Hematopoietic multipotent progenitor cell treated with erythropoietin and hydrocortisone succinate and interleukin-3 and kit ligand, for 6 days (in vitro differentiated cells): Measurements from ENCODE around the gene ESAM.
A peak's percentile ranks its signal among the peaks of the same experiment; 100 is the strongest.

Experiments
- DNase-seq: peaks from one replicate; pipeline ENCODE4 v3.0.0-alpha.2; 2015

Gene ESAM

DNA sequence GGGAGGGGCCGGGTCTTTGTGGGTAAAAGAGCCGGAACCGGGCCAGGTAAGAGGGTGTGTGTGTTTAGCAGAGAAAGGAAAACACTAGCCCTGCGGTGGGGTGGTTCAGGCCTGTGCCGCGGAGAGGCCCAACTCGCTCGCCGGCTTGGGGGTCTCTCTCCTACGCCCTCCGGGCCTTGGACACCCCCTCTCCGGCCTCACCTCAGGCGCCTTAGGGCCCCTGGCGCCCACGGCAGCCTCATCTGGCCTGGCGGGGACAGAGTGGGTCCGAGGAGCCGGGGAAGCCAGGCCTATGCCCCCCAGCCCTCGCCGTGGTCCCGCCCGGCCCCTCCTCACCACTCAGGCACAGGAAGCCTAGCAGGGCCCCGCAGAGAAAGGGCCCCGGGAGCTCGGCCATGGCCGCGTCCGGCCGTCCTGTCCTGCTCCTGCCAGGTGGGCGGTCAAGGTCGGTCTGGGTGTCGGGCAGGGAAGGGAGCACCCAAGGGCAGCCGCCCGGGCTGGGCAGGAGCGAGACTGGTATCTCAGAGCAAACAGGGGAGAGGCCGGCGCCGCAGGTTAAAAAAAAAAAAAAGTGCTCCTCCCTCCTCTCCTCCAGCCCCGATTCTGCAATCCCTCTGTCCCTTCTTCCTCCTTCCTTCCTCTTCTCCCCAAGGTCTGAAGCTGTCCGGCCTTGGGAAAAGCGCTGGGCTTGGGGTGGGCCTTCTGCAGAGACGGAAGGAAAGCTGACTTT is 10.2 kb downstream of the ESAM start, which contains the start of gene VSIG2:
Gene VSIG2, minus strand, starts transcription at position 515 of the 730 bp plus-strand sequence. Its CDS starts 118 bp downstream, at position 397.
- DNase-seq = no peak

DNA sequence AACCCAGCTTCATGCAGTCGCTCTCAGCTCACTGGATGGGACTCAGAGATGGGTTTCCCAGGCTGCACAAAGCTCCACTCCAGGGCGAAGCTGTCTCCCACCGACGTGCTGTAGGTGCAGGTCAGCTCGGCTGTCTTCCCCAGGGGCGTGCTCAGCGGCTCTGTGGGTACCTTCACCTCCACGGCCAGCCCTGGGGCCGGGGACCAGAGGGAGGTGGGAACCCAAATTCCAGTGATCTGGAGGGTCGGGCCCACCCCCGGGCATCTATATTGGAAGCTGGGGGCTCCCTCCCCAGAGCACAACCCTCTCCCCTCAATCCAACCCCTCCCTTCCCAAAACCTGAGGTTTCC is 10.7 kb downstream of the ESAM start:
- no peak for DNase-seq

DNA sequence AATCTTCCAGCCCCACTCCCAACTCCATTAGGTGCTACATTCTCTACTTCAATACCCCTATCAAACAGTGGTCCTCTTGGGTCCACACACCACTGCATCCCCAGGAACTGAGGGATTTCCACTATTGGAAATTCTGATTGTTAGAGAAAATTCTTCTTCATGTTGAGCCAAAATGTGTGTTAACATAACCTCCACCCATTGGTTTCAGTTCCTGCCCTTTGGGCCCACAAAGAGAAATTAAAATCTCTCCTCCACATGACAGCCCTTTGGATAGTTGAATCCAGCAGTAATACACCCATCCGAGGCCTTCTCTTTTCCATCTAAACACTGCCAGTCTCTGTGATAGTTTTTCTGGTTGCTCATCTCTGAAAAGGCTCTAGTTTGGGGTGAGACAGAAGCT is 12.2 kb downstream of the ESAM start:
- no peak for DNase-seq

DNA sequence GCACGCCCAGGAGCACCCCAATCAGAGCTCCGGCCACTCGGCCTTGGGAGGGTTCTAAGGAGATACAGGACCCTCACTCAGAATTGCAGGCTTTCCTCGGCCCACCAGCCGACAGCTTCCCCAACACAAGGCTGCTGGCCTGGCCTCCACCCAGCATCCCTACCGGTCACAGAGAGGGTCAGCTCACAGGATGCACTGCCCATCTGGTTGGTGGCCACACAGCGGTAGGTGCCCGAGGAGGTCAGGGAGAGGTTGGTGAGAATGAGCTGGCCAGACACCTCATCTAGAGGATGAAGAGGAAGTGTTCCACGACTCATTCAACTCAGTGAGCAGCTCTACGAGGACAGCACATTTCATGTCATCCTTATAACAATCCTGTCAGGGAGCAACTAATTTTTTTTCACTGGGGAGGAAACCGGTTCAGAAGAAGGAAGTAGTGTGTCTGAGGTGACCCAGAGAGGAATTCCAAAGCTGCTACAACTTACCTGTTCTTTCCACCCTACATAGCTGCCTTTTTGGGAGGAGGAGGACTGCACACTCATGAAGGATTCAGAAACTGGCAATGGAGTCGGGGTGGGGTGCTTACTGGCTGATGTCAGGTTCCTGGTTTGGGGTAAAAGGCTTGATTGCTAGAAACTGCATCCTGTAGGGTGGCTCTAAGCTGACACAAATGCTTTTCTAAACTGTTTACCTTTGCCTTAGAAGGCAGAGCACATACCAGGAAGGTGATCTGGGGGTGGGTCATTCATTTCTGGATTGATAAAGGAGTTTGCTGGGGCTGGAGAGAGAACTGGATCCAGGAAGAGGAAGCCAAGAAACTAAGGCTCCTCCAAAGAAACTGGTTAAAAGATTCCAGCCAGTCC is 13.4 kb downstream of the ESAM start:
- no peak for DNase-seq

DNA sequence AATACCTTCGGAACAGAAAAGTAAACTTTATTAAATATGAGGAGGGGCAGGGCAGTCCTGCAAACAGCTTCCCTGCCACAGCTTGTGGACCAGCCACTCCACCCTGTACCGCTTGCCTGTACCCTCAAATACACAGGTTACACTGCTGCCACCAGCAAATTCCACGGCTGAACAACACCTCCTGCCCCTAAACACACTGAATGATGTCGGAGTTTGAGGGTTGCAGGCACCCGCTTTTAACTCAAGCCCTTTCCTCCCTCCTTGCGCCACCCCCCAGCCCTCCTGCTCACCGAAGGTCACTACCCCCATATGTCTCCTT is 14.0 kb downstream of the ESAM start:
- no peak for DNase-seq

DNA sequence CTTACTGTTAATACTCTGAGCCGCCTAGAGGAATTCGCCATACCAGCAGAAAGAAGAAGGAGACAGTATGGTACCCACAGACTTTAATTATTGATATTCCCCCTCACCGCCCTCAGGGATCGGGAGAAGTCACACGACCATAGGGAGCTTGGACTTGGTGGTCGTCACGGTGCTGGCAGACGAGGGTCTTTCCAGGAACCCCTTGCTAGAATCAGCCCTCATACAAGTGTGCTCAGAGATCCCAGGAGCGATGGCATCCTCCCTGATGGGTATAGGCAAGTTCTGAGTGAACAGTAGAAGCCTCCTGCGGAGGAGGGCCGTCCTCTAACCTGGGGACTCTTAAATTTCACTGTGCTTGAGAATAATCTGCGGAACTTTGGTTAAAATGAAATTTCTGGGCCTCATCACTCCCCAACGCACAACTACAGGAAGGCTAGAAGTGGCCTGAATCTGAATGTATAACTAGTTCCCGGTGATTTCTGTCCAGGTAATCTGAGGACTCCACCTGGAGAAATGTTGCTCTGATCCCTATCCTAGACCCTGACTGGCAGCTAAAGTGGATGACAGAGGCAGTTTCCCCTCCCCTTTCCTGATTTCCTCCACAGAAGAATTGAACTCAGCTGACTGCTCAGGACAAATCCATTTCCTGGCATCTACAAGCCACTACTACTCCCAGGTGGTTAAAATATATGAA is 14.5 kb downstream of the ESAM start:
- DNase-seq = no peak

DNA sequence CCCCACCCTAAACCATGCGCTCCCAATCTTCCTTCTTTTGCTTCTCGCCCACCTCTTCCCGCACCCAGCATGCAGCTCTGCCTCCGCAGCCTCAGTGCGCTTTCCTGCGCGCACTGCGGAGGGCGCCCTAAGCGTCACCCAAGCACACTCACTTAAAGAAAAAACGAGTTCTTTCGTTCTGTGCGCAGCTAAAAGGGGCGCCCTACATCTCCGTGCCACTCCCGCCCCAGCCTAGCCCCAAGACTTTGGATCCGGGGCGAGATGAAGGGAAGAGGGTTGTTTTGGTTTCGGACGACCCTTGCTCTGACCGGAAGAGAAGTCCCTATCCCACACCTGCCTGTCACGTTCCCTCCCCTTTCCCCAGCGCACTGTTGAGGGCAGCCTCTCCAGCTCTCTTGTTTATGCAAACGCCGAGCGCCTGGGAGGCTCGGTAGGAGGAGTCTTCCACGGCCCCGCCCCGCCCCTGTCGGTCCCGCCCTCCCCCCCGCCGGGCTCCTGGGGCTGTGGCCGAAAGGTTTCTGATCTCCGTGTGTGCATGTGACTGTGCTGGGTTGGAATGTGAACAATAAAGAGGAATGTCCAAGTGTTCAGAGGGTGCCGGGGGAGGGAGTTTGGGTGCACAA is 15.4 kb downstream of the ESAM start:
- peak; percentile 88 for DNase-seq

DNA sequence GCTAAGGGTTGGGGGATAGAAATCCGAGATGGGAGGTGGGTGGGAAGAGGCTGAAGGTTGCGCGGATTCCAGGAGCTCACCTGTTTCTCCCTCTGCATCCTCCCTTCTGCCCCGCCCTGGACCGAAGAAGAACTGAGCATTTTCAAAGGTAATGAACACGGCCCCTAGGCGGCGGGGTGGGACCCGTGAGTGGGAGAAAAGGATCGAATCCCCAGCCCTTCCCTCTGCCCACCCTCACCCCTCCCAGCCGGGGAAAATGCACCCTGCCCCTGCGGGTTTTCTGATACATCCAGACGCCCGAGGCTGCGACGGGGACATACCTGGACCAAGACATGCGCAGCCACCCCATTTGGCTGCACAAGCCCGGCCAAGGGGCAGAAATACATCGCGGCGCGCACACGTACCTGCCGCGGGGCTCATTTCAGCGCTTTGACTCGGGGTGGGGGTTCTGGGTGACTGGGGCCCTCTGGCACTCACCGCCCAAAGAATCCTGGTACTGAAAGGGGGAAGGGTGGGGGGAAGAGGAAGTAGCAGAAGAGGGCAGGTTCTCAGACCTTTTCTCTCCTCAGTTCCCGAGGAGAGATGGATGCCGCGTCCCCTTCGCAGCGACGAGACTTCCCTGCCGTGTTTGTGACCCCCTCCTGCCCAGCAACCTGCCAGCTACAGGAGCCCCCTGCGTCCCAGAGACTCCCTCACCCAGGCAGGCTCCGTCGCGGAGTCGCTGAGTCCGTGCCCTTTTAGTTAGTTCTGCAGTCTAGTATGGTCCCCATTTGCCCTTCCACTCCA is 16.1 kb downstream of the ESAM start:
- DNase-seq = no peak

DNA sequence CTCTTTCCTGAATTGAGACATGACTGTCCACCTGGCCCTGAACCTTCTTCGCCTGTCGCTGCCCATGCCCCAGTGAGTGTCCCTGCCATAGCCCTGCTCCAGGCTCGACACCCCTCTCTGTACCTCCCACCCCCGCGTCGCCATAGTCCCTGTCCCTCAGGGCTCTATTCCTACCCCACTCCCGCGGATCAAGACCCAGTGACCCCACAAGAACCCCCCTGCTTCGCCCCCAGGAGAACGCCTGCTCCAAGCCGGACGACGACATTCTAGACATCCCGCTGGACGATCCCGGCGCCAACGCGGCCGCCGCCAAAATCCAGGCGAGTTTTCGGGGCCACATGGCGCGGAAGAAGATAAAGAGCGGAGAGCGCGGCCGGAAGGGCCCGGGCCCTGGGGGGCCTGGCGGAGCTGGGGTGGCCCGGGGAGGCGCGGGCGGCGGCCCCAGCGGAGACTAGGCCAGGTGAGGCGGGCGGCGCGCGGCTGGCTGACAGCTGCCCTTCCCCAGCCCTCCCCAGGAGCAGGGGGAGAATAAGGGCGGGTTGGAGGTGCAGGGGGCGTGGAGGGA is 16.7 kb downstream of the ESAM start:
- no peak for DNase-seq

DNA sequence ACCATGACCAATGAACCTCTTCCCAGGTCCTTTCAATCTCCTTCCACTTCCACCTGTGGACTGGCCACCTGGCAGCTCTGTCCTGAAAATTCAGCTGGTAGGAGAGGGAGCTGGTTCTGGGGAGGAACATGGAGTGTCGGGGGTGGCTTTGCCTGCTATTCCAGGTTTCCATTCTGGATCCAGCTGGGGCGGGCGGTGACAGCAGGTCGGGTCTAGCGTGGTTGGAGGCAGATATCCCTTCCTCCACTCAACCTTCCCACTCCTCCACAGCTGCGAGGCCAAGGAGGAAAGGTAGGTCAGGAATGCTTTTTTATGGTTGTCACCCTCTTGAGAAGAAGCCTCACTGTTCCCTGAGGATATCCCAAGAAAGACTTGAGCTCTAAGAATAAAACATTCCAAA is 19.0 kb downstream of the ESAM start:
- DNase-seq = no peak

DNA sequence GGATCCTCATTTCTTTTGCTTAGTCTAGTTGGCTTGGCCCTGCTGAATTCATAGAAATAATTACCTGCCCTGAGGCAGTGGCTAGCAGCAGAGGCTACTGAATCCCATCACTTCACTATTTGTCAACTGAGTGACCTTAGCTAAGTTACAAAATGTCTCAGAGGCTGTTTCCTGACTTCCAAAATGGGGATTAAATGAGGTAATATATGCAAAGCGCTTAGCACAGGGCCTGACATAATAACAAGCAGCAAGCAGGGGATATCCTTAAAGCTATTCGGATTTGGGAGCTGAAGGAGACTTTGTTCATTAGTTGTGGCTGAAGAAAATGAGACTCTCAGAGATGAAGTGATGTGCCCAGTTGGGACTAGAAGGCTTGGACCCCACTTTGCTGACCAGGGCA is 19.5 kb downstream of the ESAM start:
- no peak for DNase-seq

DNA sequence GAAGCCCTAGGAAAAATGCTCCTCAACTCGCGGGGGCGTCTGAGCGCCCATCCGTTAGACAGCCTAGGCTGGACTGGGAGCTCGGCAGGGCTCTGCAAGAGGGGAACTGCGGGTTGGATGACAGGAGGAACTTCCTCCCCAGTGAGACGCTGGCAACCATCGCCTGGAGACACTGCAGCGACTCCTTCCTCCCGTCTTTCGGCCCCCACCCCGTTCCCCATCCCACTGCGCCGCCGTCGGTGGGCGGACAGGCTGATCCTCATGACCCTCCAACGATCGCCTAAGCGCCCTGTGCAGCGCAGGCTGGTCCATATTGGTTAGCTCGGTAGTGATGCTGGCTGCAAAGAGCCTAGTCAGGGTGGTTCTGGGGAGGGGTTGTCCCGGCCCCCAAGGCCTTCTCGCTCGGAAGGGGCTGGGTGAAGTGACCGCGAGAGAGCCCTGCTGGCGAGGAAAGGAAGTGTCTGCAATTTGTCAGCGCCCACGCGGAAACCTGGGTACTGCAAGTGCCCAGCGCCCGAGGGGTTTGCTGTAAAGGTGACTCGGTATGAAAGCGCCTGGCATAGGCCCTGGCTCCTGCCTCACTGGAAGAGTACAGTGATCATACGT is 21.7 kb downstream of the ESAM start:
- peak; percentile 46 for DNase-seq

DNA sequence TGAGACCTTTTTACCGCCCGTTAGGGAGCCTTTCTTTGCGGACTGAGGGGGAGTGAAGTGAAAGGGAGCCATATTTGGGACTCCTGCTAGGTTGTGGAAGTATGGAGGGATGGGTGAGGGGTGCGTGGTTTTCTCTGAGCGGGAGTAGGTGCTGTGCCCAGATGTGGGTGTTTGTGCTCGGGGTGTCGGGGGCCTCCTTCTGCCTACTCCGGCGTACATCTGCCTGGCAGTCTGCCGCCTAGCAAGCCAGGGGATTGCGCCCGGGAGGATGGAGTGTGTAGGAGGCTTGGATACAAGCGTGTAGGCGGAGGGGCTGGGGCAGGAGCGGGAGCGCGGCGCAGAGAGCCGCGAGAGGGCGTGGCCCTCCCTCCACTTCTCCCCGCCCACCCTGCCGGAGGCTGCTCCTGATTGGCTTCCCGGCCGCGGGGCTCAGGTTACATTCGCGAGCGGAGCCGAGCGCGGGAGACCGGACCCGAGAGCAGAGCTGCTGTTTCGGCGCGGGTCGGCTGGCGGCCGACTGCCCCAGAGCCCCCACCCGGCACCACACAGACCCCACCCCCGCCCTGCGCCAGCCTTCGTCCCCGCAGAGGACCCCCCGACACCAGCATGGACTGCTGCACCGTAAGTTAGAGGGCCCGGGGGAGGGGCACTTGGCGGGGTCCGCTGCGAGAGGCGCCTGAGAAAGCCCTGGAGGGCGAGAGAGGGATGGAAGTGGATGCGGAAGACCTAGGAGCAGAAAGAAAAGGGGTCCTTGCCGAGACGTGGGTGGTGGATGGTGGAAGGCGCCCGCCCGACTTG is 22.4 kb downstream of the ESAM start, which contains the start of gene NRGN:
Gene NRGN, plus strand, starts transcription at position 464 of the 798 bp plus-strand sequence. Its CDS starts 143 bp downstream, at position 607.
- peak; percentile 96 for DNase-seq

DNA sequence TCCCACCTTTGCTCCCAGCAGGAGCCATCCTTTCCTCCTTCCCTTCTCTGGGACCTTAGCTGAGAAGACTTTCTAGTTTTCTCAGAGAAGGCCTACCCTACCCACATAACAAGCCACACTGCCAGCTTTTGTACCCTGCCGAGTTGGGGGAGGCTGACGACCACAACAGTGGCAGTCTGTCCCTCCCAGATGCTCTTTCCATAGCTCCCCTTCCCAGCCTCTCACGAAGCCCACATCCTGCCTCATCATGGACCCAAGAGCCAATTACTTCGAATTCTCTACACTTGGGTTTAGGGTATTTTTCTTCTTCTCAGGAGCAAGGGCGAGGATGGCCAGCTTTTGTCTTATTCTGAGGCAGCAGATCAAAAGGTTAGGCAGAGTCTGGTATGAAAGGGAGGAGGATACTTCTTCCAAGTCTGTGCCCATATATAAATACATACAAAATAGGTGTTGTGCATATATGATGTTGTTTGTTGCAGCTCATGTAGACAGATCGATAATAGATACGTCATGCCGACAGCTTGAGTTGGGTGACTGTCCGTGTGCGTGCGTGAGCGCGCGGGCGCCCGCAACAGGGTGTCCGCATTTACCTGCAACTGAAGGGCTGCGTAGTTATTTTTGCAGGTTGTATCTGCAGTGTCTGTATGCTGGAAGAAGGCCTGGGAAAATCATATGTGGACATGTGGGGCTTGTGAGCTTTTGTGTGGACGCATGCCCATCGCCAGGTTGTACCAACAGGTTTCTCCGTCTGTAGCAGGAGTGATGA is 23.2 kb downstream of the ESAM start:
- no peak for DNase-seq

DNA sequence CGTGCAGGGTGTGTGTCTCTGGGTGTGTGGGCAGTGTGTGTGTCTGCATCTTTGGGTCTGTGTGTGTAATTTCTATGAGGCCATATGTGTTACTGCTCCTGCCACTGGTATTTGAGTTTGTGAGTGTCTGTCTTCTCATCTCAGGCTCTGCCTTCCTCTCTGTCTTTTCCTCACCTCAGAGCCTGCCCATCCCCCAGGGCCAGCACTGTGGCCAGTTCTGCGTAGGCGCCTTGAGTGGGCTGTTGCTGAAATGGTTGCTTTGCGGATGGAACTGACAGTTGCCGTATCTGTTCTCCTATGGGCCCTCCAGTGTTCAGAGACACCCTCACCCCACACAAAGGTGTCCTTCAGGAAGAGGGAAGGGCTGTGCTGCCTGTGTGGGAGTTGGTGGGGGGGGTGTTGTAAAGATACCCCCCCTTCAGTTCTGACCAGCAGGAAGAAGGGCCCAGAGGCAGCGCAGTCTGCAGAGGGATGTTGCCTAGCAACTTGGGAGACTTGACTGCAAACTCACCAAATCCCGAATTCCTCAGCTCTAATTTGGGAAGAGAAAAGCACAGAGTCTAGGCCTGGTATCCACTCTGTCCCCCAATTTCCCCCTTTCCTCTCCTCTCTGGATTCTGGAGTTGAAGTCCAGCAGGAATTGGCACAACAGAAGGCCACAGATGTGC is 24.3 kb downstream of the ESAM start:
- DNase-seq = no peak

DNA sequence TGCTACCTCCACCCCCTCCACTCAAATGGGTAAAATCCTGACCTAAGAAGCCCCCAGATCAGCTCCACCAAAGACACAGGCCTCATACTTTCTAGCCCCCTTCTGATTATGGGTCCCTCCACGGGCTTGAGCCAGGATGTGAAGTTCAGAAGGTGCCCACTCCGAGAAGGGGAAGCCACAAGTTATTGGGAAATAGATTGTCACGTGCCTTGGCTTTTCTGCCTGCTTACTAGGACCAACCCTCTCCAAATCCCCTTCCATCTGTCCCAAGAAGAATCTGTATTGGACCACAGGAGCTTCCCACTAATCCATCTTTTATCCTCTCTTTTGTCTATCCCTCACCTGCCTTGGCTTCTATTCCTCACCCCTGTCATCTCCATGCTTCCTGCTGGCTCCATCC is 25.4 kb downstream of the ESAM start:
- peak; percentile 50 for DNase-seq

DNA sequence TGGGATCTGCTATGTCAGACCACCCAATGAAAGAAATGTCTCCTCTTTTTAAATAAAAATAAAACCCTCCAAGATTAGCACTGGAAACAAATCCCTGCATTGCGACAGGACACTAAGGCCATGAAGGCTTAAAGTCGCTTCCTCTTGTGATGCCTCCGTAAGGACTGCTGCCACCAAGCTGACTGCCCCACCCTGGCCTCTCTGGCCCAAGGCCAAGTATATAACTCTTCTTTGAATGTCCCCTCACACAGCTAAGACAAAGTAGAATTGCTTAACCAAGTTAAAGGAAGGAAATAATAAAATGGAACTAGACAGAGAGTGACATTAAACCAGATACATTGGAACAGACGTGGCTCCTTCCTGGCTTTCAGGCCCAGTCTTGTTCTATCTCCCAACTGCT is 29.9 kb downstream of the ESAM start:
- peak; percentile 47 for DNase-seq

DNA sequence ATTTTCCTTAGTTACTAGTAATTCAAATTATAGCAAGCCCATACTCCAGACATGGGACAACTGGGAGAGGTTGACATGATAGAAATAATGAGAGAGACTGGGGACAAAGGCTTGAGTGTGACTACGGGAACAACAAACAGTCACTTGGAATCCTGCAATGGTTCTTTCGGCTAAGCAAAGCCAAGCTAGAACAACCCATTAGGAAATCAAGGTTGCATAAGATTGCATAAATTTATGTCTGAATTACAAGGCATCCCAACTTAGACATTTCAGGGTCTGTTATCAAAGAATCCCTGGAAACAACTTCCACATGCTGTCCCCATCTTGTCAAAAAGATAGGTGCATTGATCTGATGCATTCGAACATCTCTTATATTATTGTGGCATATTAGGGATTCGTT is 32.5 kb downstream of the ESAM start:
- DNase-seq = no peak

DNA sequence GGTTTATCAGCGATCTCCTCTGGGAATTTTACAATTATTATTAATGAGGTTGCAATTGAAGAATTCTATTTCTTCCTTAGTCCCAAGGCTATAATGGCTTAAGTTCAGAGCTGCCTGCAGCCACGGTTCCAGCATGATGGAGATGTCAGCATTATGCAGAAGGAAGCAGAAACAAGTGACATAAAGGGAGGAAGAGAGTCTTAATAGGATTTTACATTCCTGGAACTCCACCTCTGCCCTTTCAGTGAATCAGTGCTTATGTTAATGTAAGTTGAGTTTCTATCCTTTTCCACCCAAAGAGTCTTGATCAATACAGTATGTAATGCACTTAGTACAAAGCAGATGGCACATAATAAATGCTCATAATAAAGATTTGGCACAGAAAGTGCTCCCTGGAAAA is 34.0 kb downstream of the ESAM start:
- DNase-seq = no peak
